Stimulated activated CD4-positive, alpha-beta T cell treated with anti-CD3 and anti-CD28 coated beads, Interleukin-4, amount 100 ng/mL, for 24 hours (primary cell): ENCODE data around the gene CDH23.

ENCODE experiments used
- DNase-seq: peaks from one replicate; pipeline ENCODE4 v3.0.0-alpha.2; 2020

Gene CDH23

GRCh38 chr10:71831646-71832552 lies 435.2 kb downstream of the CDH23 start:
- no peak for DNase-seq

GRCh38 chr10:71832967-71833366 lies 436.2 kb downstream of the CDH23 start:
- DNase-seq = no peak

GRCh38 chr10:71833451-71834342 lies 437.0 kb downstream of the CDH23 start:
- DNase-seq = no peak

- DNase-seq = no peak
These were observed 437.6 kb downstream of the CDH23 start for GRCh38 chr10:71834343-71834674.

- no peak for DNase-seq
These were observed 439.2 kb downstream of the CDH23 start for GRCh38 chr10:71835671-71836595.

- DNase-seq = no peak
These were observed 439.9 kb downstream of the CDH23 start for GRCh38 chr10:71836596-71836974.

- DNase-seq = no peak
These were observed 440.5 kb downstream of the CDH23 start for GRCh38 chr10:71837098-71837827.

GRCh38 chr10:71838264-71839211 lies 441.8 kb downstream of the CDH23 start:
- no peak for DNase-seq

- DNase-seq = no peak
These were observed 443.6 kb downstream of the CDH23 start for GRCh38 chr10:71840177-71840957.

- no peak for DNase-seq
These were observed 444.2 kb downstream of the CDH23 start for GRCh38 chr10:71840958-71841335.

- no peak for DNase-seq
These were observed 445.7 kb downstream of the CDH23 start for GRCh38 chr10:71842422-71842821.

GRCh38 chr10:71842856-71843686 lies 446.4 kb downstream of the CDH23 start:
- no peak for DNase-seq

GRCh38 chr10:71844084-71844483 lies 447.4 kb downstream of the CDH23 start:
- DNase-seq = no peak

GRCh38 chr10:71844695-71845094 lies 448.0 kb downstream of the CDH23 start:
- no peak for DNase-seq

- DNase-seq = no peak
These were observed 449.0 kb downstream of the CDH23 start for GRCh38 chr10:71845410-71846405.

- no peak for DNase-seq
These were observed 450.1 kb downstream of the CDH23 start for GRCh38 chr10:71846816-71847215.

GRCh38 chr10:71847418-71847817 lies 450.7 kb downstream of the CDH23 start:
- no peak for DNase-seq
